HPDE6-E6E7 (cell line): ENCODE data around the gene MFAP4.
A peak's percentile ranks its signal among the peaks of the same experiment; 100 is the strongest.

Experiments
- DNase-seq: peaks from one replicate; pipeline ENCODE4 v3.0.0; 2011; ENCODE audit warnings: missing footprints; ENCODE audit errors: extremely low spot score

Gene MFAP4

GRCh38 chr17:19348081-19348650 lies 38.8 kb downstream of the MFAP4 start:
- no peak for DNase-seq

GRCh38 chr17:19347323-19348080 lies 39.5 kb downstream of the MFAP4 start:
- no peak for DNase-seq

- peak; percentile 45 for DNase-seq
Observed at GRCh38 chr17:19346351-19347255, 40.4 kb downstream of the MFAP4 start.

GRCh38 chr17:19345486-19346350 lies 41.3 kb downstream of the MFAP4 start:
- DNase-seq: no peak

- DNase-seq: no peak
Observed at GRCh38 chr17:19345067-19345460, 41.9 kb downstream of the MFAP4 start.

DNA sequence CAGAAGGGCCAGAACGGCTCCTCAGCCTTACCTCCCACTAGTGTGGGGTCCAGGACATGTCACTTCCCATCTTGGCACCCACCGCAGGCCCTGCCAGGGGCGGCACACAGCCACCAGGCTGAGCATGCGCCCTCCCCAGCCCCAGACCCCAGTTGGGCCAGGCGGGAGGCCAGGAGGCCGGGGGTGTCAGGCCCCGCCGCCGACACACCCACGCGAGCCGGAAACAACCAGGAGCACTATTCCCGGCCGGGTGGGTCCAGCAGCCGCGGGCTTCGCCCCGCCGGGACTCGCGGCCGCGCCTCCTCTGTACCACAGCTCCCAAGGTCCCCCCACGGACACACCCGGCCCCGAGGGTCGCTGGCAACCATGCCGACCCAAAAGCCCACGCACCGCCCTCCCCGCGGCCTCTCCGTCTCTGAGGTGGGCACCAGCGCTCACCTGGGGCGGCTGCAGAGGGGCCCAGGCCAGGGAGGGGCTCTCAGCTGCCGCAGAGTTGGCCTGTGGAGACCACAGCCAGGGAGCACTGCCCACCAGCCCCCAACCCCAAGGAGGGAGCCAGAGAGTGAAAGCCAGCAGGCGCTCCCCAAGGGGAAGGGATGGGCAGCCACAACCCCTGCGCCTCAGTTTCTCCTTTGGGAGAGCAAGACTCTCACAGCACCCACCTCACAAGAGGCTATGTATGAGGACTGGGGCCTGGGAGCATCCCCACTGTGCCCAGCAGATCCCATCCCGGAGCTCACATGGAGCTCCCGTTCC lies 42.5 kb downstream of the MFAP4 start:
- no peak for DNase-seq

GRCh38 chr17:19343671-19344151 lies 43.3 kb downstream of the MFAP4 start:
- no peak for DNase-seq

GRCh38 chr17:19343256-19343630 lies 43.7 kb downstream of the MFAP4 start:
- DNase-seq: no peak

GRCh38 chr17:19342611-19343255 lies 44.3 kb downstream of the MFAP4 start:
- DNase-seq: no peak

GRCh38 chr17:19341641-19342610 lies 45.1 kb downstream of the MFAP4 start:
- DNase-seq: no peak

DNA sequence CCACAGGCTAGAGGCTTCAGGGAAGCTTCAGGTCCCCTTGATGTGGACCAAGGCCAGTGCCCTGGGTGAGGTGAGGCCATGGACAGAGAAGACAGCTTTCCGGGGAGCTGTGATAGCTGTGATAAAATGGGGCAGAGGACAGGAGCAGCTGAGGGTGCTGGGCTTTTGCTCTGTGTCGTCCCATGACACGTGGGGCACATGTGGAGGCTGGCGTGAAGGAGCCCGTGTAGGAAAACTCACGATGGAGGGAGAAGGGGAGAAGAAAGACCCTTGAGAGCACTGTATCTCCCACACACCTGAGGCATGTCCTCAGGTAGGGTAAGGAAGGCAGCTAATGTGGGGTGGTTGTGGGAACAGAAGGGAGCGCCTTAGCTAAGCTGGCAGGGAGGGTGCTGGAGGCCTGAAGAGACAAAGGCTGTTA lies 45.8 kb downstream of the MFAP4 start:
- DNase-seq: no peak

GRCh38 chr17:19339341-19339815 lies 47.6 kb downstream of the MFAP4 start:
- DNase-seq: no peak

DNA sequence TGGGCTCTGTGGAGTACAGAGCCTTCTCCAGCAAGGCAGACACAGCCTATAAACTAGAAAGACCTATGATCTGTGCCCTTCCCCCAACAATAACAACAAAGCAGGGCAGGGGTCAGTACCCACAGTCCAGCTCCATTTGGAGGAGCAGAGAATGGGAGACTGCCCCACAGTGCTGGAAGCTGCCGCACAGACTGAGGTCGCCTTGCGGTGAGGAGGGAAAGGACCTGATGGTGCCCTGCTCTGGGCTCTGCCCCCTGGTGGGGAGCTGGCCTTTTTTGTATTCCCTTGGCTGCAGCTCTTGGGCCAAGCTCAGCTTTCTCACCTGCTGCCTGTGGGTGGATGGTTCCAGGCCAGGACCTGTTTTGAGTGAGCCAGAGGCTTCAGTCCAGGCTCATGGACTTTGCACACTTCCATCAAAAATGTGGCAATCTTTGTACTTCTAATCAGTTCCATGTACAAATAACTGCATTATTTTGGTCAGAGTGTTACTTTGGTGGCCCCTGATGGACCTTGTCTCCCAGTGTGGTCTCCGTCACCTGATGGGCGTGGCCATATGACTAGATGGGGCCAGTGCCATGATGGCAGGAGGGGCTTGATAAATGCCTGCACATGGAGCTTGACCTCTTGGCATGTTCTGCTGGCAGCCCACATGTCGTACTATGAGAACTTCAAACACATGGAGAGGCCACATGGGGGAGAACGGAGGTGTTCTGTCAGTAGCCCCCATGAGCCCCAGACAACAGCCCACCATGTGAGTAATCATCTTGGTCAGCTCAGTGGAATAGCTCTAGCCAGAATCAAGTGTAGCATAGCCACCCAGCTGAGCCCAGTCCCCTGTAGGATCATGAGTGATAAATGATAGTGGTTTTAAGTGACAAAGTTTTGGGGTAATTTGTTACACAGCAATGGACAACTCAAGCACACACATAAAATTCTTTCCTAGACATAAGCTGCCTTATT lies 48.7 kb downstream of the MFAP4 start:
- peak; percentile 39 for DNase-seq

- no peak for DNase-seq
Observed at GRCh38 chr17:19337712-19338023, 49.3 kb downstream of the MFAP4 start.

- DNase-seq: no peak
Observed at GRCh38 chr17:19336938-19337711, 49.9 kb downstream of the MFAP4 start.

GRCh38 chr17:19335951-19336631 lies 50.9 kb downstream of the MFAP4 start:
- DNase-seq: no peak
